D341Med (cell line): ENCODE measurements around the gene SLC35E1.
"Not testable (repeated sequence)": the region's sequence is repeated elsewhere in the genome, so short reads cannot be mapped to it uniquely, and the experiment has no call there.

Source experiments
- DNase-seq: peaks from one replicate; pipeline ENCODE4 v3.0.0; 2012; ENCODE audit warnings: low spot score

The SLC35E1 gene

GRCh38 chr19:16581971-16582343, 9.7 kb upstream of the SLC35E1 start:
- no peak for DNase-seq

GRCh38 chr19:16581145-16581970, 9.1 kb upstream of the SLC35E1 start:
- DNase-seq = no peak

- no peak for DNase-seq
These were observed 7.2 kb upstream of the SLC35E1 start for GRCh38 chr19:16579381-16579780.

GRCh38 chr19:16577531-16577985, 5.3 kb upstream of the SLC35E1 start:
- DNase-seq = no peak

- DNase-seq = no peak
These were observed 4.7 kb upstream of the SLC35E1 start for GRCh38 chr19:16576690-16577530.

- DNase-seq = no peak
These were observed 3.9 kb upstream of the SLC35E1 start for GRCh38 chr19:16575861-16576689.

GRCh38 chr19:16575282-16575681, 3.1 kb upstream of the SLC35E1 start:
- DNase-seq = no peak

GRCh38 chr19:16573925-16574324, 1.7 kb upstream of the SLC35E1 start:
- DNase-seq = no peak

GRCh38 chr19:16573296-16573695, 1.1 kb upstream of the SLC35E1 start:
- no peak for DNase-seq

GRCh38 chr19:16571822-16572331, 338 bp downstream of the SLC35E1 start:
- DNase-seq = no peak

- DNase-seq = no peak
These were observed 932 bp downstream of the SLC35E1 start for GRCh38 chr19:16571283-16571682.

GRCh38 chr19:16569609-16570320, 2.5 kb downstream of the SLC35E1 start:
- DNase-seq = no peak

- no peak for DNase-seq
These were observed 5.5 kb downstream of the SLC35E1 start for GRCh38 chr19:16566702-16567101.

GRCh38 chr19:16566161-16566560, 6.1 kb downstream of the SLC35E1 start:
- no peak for DNase-seq

GRCh38 chr19:16564842-16565241, 7.4 kb downstream of the SLC35E1 start:
- DNase-seq = no peak

- DNase-seq = no peak
These were observed 9.6 kb downstream of the SLC35E1 start for GRCh38 chr19:16562608-16563025.

GRCh38 chr19:16561382-16561781, 10.8 kb downstream of the SLC35E1 start:
- no peak for DNase-seq

- DNase-seq = no peak
These were observed 12.4 kb downstream of the SLC35E1 start for GRCh38 chr19:16559780-16560276.

- no peak for DNase-seq
These were observed 17.4 kb downstream of the SLC35E1 start for GRCh38 chr19:16554776-16555175.

- DNase-seq = not testable (repeated sequence)
These were observed 20.3 kb downstream of the SLC35E1 start for GRCh38 chr19:16551902-16552301.

GRCh38 chr19:16548956-16549355, 23.3 kb downstream of the SLC35E1 start:
- DNase-seq = no peak
